Mammary epithelial cell (primary cell): ENCODE measurements around the gene TRMT1.

ENCODE experiments used
- CTCF ChIP-seq, 2 donors: IDR thresholded peaks in 1 of 2; conservative IDR thresholded peaks in 1 of 2; 2 replicates each; pipeline ENCODE4 v1.5.1; 2011 to 2012; ENCODE audit warnings: inconsistent platforms in 2 of 2, low read length in 2 of 2, mild to moderate bottlenecking in 2 of 2, control low read depth in 1 of 2, low read depth in 1 of 2; ENCODE audit not compliant: insufficient read depth in 1 of 2; ENCODE audit errors: extremely low read depth in 1 of 2
- EZH2 ChIP-seq: IDR thresholded peaks from 2 replicates; pipeline ENCODE4 v1.6.1; 2012; ENCODE audit warnings: low read length, inconsistent platforms, borderline replicate concordance

- TF ChIP-seq CTCF (conservative IDR thresholded peaks at IDR 0.05 in 1 of 2, IDR thresholded peaks at IDR 0.05 in 1 of 2; ENCODE audit: extremely low read depth in 1 of 2, insufficient read depth in 1 of 2, low read depth in 1 of 2, low read length in 2 of 2) (no peak), EZH2 (no peak)
These were observed 12.8 kb upstream of the TRMT1 start for GRCh38 chr19:13129384-13129783.
